HFFc6 (cell line): ENCODE data around the gene GALC. TPM values are rescaled to one million over a fixed set of nuclear protein-coding genes. Genes with fewer than 3 reads are reported as not detected.

Experiments
- DNase-seq: peaks from one replicate; pipeline ENCODE4 v3.0.0-alpha.2; 2018
- H3K27ac Mint-ChIP-seq: 2 replicates; pipeline ENCODE4 v1.8.0; 2020; ENCODE audit warnings: mild to moderate bottlenecking, mixed read lengths
- H3K27me3 Mint-ChIP-seq: 2 replicates; pipeline ENCODE4 v1.8.0; 2021; ENCODE audit warnings: mild to moderate bottlenecking, moderate library complexity, mixed read lengths; ENCODE audit not compliant: insufficient read depth
- H3K36me3 Mint-ChIP-seq: 2 replicates; pipeline ENCODE4 v1.8.0; 2021; ENCODE audit warnings: low read depth, mixed read lengths
- H3K4me1 Mint-ChIP-seq: 2 replicates; pipeline ENCODE4 v1.8.0; 2020; ENCODE audit warnings: low read depth, mixed read lengths
- H3K4me3 Mint-ChIP-seq: 2 replicates; pipeline ENCODE4 v1.8.0; 2020; ENCODE audit warnings: mild to moderate bottlenecking, moderate library complexity, mixed read lengths
- H3K9me3 Mint-ChIP-seq: 2 replicates; pipeline ENCODE4 v1.8.0; 2020; ENCODE audit warnings: mild to moderate bottlenecking, mixed read lengths
- total RNA-seq, 6 experiments: library from RNA; stranded (reverse); fragmentation: NEBNext Ultra II Directional; extraction: Animal tissue kit (Norgen Biotek cat#: 25700); gene quantifications; 2 replicates in 1 of 6; 3 replicates in 5 of 6; pipeline ENCODE4 v1.2.3, GENCODE V29; 2021
- TF ChIP-seq, protein P1 (sequence below): fragments of 200-600 bp; sonication (generic); IDR thresholded peaks from 2 replicates; pipeline ENCODE4 v1.5.0; 2021; ENCODE audit warnings: antibody characterized with exemption, mild to moderate bottlenecking

GALC gene
- total RNA-seq, 6 experiments from 2014 or later, result 9.3 to 11.8 (median 10.8) TPM

DNA sequence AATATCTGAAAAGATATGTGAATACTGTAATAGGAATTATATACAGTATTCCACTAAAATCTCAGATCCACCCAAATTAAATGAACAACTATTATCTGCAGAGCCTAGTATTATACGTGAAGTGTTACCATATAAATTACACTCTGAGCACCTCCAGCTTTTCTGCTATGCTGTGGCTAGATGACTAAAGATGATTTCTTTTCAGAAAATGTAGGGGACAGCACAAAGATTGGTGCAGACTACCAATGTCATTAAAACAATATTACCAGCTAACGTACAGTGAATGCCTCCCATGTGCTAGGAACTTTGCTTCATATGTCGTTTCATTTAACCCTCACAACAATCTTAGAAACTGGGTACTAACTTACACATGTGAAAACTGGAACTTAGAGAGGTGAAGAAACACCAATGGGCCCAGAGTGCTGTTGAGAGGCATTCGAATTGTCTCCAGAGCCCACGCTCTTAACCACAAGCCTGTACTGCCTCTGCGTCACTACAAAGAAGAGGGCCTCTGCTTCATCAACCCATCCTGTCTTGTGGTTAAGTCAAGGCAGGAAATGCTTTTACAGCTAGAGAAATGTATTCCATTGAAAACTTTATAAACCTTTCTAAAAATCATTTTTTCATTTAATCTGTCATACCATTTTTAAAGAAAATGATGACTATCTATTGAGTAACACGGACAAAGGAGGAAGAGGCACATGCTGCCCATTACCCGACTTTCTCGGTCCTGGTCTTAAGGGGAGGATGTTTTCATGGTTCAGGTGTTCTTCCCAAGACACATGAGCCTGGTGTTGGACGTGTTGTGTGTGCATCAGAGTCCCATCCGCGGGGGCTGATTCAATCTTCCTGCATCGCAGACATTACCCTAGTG lies 13.2 kb upstream of the GALC start:
- no peak for DNase-seq
- H3K9me3 Mint-ChIP-seq, result no peaks in the 10 kb centered on the region
- peaks cover 8% of the 10 kb centered on the region; the same call in 1 of the 2 replicates for H3K4me1 Mint-ChIP-seq
- no peak overlapping the region for H3K4me3 Mint-ChIP-seq
- H3K27ac Mint-ChIP-seq, result no peak overlapping the region
- no peaks in the 10 kb centered on the region for H3K36me3 Mint-ChIP-seq
- H3K27me3 Mint-ChIP-seq, result peaks cover 1% of the 10 kb centered on the region; the same call in 1 of the 2 replicates
- TF ChIP-seq, protein P1, sequence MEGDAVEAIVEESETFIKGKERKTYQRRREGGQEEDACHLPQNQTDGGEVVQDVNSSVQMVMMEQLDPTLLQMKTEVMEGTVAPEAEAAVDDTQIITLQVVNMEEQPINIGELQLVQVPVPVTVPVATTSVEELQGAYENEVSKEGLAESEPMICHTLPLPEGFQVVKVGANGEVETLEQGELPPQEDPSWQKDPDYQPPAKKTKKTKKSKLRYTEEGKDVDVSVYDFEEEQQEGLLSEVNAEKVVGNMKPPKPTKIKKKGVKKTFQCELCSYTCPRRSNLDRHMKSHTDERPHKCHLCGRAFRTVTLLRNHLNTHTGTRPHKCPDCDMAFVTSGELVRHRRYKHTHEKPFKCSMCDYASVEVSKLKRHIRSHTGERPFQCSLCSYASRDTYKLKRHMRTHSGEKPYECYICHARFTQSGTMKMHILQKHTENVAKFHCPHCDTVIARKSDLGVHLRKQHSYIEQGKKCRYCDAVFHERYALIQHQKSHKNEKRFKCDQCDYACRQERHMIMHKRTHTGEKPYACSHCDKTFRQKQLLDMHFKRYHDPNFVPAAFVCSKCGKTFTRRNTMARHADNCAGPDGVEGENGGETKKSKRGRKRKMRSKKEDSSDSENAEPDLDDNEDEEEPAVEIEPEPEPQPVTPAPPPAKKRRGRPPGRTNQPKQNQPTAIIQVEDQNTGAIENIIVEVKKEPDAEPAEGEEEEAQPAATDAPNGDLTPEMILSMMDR, result no peak

DNA sequence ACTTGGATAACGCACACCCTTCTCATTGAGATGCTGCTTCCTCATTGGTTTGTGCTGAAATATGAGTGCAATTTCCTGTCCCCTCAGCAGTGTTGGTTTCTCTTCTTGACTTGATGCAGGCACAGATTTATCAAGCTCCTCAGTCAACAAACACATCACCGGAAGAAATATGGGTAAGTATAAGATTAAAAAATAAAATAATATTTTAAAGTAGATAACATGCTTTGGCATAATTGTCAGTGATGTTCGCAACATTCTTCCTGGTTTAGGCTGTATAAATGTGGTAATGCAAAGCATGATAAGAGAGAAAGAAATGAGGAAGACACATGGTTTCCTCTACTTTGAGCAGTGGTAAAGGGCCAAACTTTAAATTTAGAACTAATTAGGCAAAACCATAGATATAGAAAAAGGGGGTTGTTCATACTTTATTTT lies 12.1 kb upstream of the GALC start, which contains the start of gene GPR65:
GPR65 (plus strand) TSS at position 86 of the 432 bp plus-strand sequence. CDS start 5,713 bp downstream, outside the sequence.
- DNase-seq, result no peak
- Mint-ChIP-seq H3K36me3 (no peaks in the 10 kb centered on the region), H3K27ac (no peak within 1 kb of the TSS), H3K4me1 (peaks cover 1% of the 10 kb centered on the region; the same call in 1 of the 2 replicates), H3K9me3 (no peaks in the 10 kb centered on the region), H3K27me3 (peaks cover 1% of the 10 kb centered on the region; the same call in 1 of the 2 replicates), H3K4me3 (peak within 1 kb of the TSS; percentile 20; the same call in 1 of the 2 replicates)
- TF ChIP-seq, protein P1, result no peak

DNA sequence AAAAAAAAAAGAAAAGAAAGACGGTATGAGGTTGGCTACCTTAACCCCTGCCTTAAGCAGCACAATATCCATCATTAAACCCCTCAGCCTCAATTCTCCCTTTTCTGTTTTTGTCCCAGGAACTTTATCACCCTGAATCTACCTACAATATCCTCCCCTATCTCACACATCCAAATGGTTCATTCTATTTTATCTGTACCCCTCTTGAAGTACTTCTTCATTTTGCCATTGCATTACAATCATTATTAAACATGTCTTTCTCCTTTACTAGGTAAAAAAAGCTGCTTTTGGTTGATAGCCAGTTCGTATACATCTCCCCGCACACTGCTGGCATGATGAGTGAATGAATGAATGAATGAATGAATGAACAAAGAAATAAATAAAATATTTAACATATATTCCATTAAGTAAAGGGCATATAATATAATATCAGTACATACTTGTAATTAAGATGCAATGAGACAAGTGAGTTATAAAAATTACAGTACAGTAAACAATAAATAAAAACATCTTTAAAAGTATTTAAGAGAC lies 11.6 kb upstream of the GALC start:
- Mint-ChIP-seq H3K36me3 (no peaks in the 10 kb centered on the region), H3K27ac (no peak overlapping the region), H3K27me3 (peaks cover 1% of the 10 kb centered on the region; the same call in 1 of the 2 replicates), H3K4me3 (no peak overlapping the region; the same call in 1 of the 2 replicates), H3K9me3 (no peaks in the 10 kb centered on the region), H3K4me1 (no peaks in the 10 kb centered on the region; the same call in 1 of the 2 replicates)
- no peak for DNase-seq
- TF ChIP-seq, protein P1, result no peak

DNA sequence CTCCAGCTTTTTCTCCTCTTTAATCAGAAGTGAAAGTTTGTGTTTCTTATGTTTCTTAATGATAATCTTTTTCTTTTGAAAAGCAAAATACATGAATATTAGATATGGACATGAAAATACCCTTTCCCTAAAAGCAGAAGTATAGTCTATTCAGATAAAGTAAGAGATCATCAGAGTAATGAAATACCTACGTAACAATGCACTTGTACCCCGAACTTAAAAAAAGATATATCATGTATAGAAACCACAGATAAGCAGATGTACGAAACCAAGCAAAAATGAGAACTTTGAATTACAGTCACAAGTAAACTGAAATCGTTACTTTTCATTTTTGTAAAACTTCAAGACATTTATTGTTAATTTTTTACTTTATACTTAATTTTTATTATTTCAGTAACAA lies 10.4 kb upstream of the GALC start:
- Mint-ChIP-seq H3K27me3 (peaks cover 1% of the 10 kb centered on the region; the same call in 1 of the 2 replicates), H3K27ac (no peak overlapping the region), H3K9me3 (no peaks in the 10 kb centered on the region), H3K4me3 (no peak overlapping the region), H3K4me1 (no peaks in the 10 kb centered on the region; the same call in 1 of the 2 replicates), H3K36me3 (no peaks in the 10 kb centered on the region)
- TF ChIP-seq, protein P1, result no peak
- DNase-seq, result no peak

DNA sequence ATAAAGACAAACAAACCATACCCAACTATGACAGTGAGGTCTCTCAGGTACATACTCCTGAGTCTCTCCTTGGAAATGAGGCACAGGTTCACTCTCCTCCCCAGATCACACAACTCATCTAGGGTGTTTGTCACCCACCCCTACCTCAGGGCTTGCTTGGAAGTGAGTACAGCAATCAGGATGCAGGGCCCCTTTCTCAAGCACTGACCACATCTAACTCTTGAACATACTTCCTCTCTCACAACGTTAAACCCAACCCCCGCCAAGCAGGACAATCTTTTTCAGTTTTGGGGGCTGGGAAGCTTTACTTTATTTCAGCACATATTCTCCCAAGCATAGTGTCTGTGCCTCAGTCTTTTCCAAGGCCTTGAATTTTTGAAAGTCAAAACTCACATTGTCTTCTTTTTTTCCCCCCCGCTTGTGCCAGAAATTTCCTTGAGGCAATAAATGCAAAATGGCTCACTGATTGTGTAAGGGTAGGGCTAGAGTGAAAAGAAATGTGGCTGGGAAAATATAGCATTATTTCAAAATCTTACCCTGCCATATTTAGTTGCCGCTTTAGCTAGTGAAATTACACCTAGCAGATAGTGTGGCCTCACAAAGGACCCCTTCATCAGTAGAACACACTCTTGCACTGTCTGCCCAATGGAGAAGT lies 9.6 kb upstream of the GALC start:
- Mint-ChIP-seq H3K36me3 (no peaks in the 10 kb centered on the region), H3K4me1 (no peaks in the 10 kb centered on the region), H3K4me3 (no peak overlapping the region), H3K9me3 (no peaks in the 10 kb centered on the region), H3K27ac (no peak overlapping the region), H3K27me3 (no peaks in the 10 kb centered on the region; the same call in 1 of the 2 replicates)
- TF ChIP-seq, protein P1, result no peak
- DNase-seq, result no peak
